K562 (cell line): ENCODE results near the gene FAM83B. TPM values are rescaled to one million over a fixed set of nuclear protein-coding genes. Genes with fewer than 3 reads are reported as not detected.

Experiments used
- ATAC-seq: fragments of 200-7000 bp; cut with Tn5 transposase; 3 replicates; pipeline ENCODE4 v1.9.1; 2020; ENCODE audit warnings: moderate library complexity
- BruUV-seq: library from RNA; stranded (reverse); fragments of 400-500 nt; replicated peaks from 2 replicates; lab custom pipeline; 2021; lab: Mats Ljungman, UMichigan
- CTCF ChIA-PET: fragments of 300-600 bp; formaldehyde crosslinking; extraction: SDS; loops from one replicate; lab custom pipeline; 2021; ENCODE audit warnings: low intra/inter-chr PET ratio; lab: Yijun Ruan, JAX
- POLR2A ChIA-PET: fragments of 300-600, 350-650 bp; sonication (Branson Sonifier 250); formaldehyde crosslinking; extraction: SDS; loops from one replicate; lab custom pipeline; 2021; ENCODE audit warnings: antibody characterized with exemption, inconsistent platforms; lab: Yijun Ruan, JAX
- DNase-seq, 4 experiments: peaks; one replicate each; pipeline versions ENCODE4 v3.0.0 to v3.0.0-alpha.2; 2011 to 2018; ENCODE audit warnings: low spot score in 3 of 4, mixed read lengths in 3 of 4; ENCODE audit errors: extremely low read depth in 1 of 4
- FAIRE-seq: peaks from 2 replicates; lab custom pipeline; 2011; peaks lifted over from hg19 to GRCh38; lab: Jason Lieb, UNC
- H2AFZ ChIP-seq: 2 replicates; pipeline ENCODE4 v1.6.0; 2011; ENCODE audit warnings: low read depth, low read length, control low read depth, inconsistent platforms
- H3K27ac ChIP-seq: fragments of 200-600 bp; 3 replicates; pipeline ENCODE4 v1.8.0; 2011; ENCODE audit warnings: low read depth, mild to moderate bottlenecking, control low read depth, inconsistent platforms, low read length, moderate library complexity, mixed read lengths; ENCODE audit errors: extremely low read depth
- H3K27me3 ChIP-seq, 2 experiments: fragments of 300-600 bp in 1 of 2; 2 replicates in 1 of 2; 3 replicates in 1 of 2; pipeline versions ENCODE4 v1.6.0 to v1.8.0; 2011; ENCODE audit warnings: inconsistent platforms in 2 of 2, low read length in 2 of 2, mild to moderate bottlenecking in 1 of 2, mixed read lengths in 1 of 2, moderate library complexity in 1 of 2; ENCODE audit not compliant: control insufficient read depth in 2 of 2, insufficient read depth in 2 of 2
- H3K36me3 ChIP-seq: fragments of 300-600 bp; 3 replicates; pipeline ENCODE4 v1.8.0; 2011; ENCODE audit warnings: mild to moderate bottlenecking, low read length, inconsistent platforms; ENCODE audit not compliant: control insufficient read depth, insufficient read depth
- H3K4me1 ChIP-seq, 2 experiments: fragments of 200-600 bp in 1 of 2; replicated peaks in 1 of 2; 2 replicates in 1 of 2; 3 replicates in 1 of 2; pipeline versions ENCODE4 v1.5.1 to v1.8.0; 2011; ENCODE audit warnings: inconsistent platforms in 2 of 2, low read length in 2 of 2, mild to moderate bottlenecking in 1 of 2, mixed read lengths in 1 of 2, moderate library complexity in 1 of 2; ENCODE audit not compliant: control insufficient read depth in 2 of 2, insufficient read depth in 2 of 2
- H3K4me2 ChIP-seq: 2 replicates; pipeline ENCODE4 v1.6.1; 2011; ENCODE audit warnings: low read length, control low read depth, inconsistent platforms, mixed read lengths; ENCODE audit not compliant: insufficient read depth
- H3K4me3 ChIP-seq: fragments of 200-600 bp; sonication (generic), shearing (Covaris generic); 2 replicates; pipeline ENCODE4 v1.5.1; 2016; ENCODE audit warnings: control low read depth, inconsistent platforms
- H3K79me2 ChIP-seq: fragments of 200-600 bp; 3 replicates; pipeline ENCODE4 v1.8.0; 2011; ENCODE audit warnings: low read length, inconsistent platforms; ENCODE audit not compliant: control insufficient read depth, insufficient read depth
- H3K9ac ChIP-seq, 2 experiments: 2 replicates each; pipeline versions ENCODE4 v1.6.0 to v1.6.1; 2011; ENCODE audit warnings: low read depth in 2 of 2, low read length in 2 of 2, control low read depth in 1 of 2, inconsistent platforms in 1 of 2, mild to moderate bottlenecking in 1 of 2, mixed read lengths in 1 of 2; ENCODE audit not compliant: insufficient read depth in 1 of 2
- H3K9me1 ChIP-seq: one replicate; pipeline ENCODE4 v1.6.0; 2011; ENCODE audit warnings: inconsistent platforms, mild to moderate bottlenecking, low read length, moderate library complexity; ENCODE audit not compliant: control insufficient read depth, insufficient read depth
- H3K9me3 ChIP-seq: replicated peaks from 2 replicates; pipeline ENCODE4 v1.5.1; 2011; ENCODE audit warnings: low read depth, low read length, inconsistent platforms; ENCODE audit not compliant: control insufficient read depth, insufficient read depth
- H4K20me1 ChIP-seq: replicated peaks from 2 replicates; pipeline ENCODE4 v1.6.1; 2011; ENCODE audit warnings: low read length, inconsistent platforms, mixed read lengths; ENCODE audit not compliant: control insufficient read depth, insufficient read depth
- E2F6 ChIP-seq, 2 experiments: IDR thresholded peaks; 2 replicates each; pipeline ENCODE4 v1.6.1; 2011; ENCODE audit warnings: borderline replicate concordance in 1 of 2, control low read depth in 1 of 2, low read depth in 1 of 2, low read length in 1 of 2, mild to moderate bottlenecking in 1 of 2, mixed read lengths in 1 of 2, moderate library complexity in 1 of 2; ENCODE audit not compliant: insufficient read depth in 1 of 2, insufficient read length in 1 of 2, poor library complexity in 1 of 2, severe bottlenecking in 1 of 2; ENCODE audit errors: extremely low read depth in 1 of 2
- FOXK1 ChIP-seq: sonication (generic); formaldehyde crosslinking; IDR thresholded peaks from 2 replicates; pipeline ENCODE4 v1.8.0; 2022; ENCODE audit warnings: missing genetic modification reagents, mild to moderate bottlenecking, borderline replicate concordance
- HES1 ChIP-seq: fragments of 450-650 bp; IDR thresholded peaks from 2 replicates; pipeline ENCODE4 v1.6.1; 2016; ENCODE audit warnings: low read depth, mild to moderate bottlenecking, moderate library complexity
- ZNF41 ChIP-seq: fragments of 250-450 bp; sonication (Bioruptor Pico); conservative IDR thresholded peaks from 2 replicates; pipeline ENCODE4 v1.4.0; 2020; ENCODE audit warnings: mild to moderate bottlenecking
- ZNF589 ChIP-seq: fragments of 200-800 bp; sonication (Bioruptor generic); IDR thresholded peaks from 2 replicates; pipeline ENCODE4 v1.6.1; 2016; ENCODE audit warnings: low read depth, missing genetic modification characterization, missing compliant biosample characterization
- in situ Hi-C: fragments of 300-500 bp; cut with MboI; formaldehyde crosslinking; loops from 4 replicates; pipeline ENCODE4 v1.15.0; 2018; ENCODE audit warnings: inconsistent platforms, mixed read lengths
- intact Hi-C: fragments of 100-400 bp; cut with micrococcal nuclease; formaldehyde crosslinking; loops from 2 replicates; pipeline ENCODE4 v1.14.2; 2022
- polyA plus RNA-seq, 8 experiments: library from polyadenylated mRNA; depleted of rRNA in 4 of 8; stranded (reverse) in 5 of 8; unstranded in 3 of 8; fragments of >200 nt; fragmentation: Nextera tagmentation in 2 of 8; fragmentation: Illumina TruSeq in 1 of 8; extraction: Ambion mirVana in 2 of 8; extraction: Trizol in 1 of 8; gene quantifications; 2 replicates each; pipeline versions ENCODE4 v1.2.1 to v1.2.3, GENCODE V29; 2011 to 2014; ENCODE audit warnings: inconsistent platforms in 1 of 8, missing spikeins in 1 of 8
- total RNA-seq, 7 experiments: library from RNA; depleted of rRNA in 6 of 7; stranded (reverse); fragments of >200 nt in 6 of 7; fragmentation: Illumina TruSeq in 2 of 7; extraction: Trizol in 2 of 7; gene quantifications; 2 replicates each; pipeline versions ENCODE4 v1.2.1 to v1.2.3, GENCODE V29; 2011 to 2021; ENCODE audit warnings: low replicate concordance in 1 of 7

FAM83B gene
- total and polyA plus RNA-seq, 9 of the 15 experiments (the other 6 are each of a cell fraction or from before 2014, with no cell fraction given), result not detected

- Histone ChIP-seq H2AFZ (no peak overlapping the region), H3K4me1 (no peaks in the 10 kb centered on the region), H3K4me2 (no peak overlapping the region), H4K20me1 (no peaks in the 10 kb centered on the region), H3K4me3 (no peak overlapping the region), H3K9me3 (no peaks in the 10 kb centered on the region), H3K27ac (no peak overlapping the region), H3K9ac (no peak overlapping the region), H3K36me3 (no peaks in the 10 kb centered on the region), H3K9me1 (no peaks in the 10 kb centered on the region), H3K27me3 (no peaks in the 10 kb centered on the region), H3K79me2 (no peaks in the 10 kb centered on the region)
- in situ Hi-C loops, result no loop called here
- FAIRE-seq, result no peak
- POLR2A ChIA-PET, result no interaction called here
- CTCF ChIA-PET, result no interaction called here
- no peak for ATAC-seq
- DNase-seq, result no peak
- TF ChIP-seq E2F6 (IDR thresholded peaks at IDR 0.05; ENCODE audit: borderline replicate concordance in 1 of 2, extremely low read depth in 1 of 2, insufficient read depth in 1 of 2, insufficient read length in 1 of 2, low read depth in 1 of 2, low read length in 1 of 2, poor library complexity in 1 of 2, severe bottlenecking in 1 of 2), result no peak
- TF ChIP-seq FOXK1, result no peak
- TF ChIP-seq HES1, result no peak
- no peak for TF ChIP-seq ZNF41 (CRISPR knock-in tag)
- no peak for TF ChIP-seq ZNF589 (CRISPR knock-in tag)
- intact Hi-C loops, result no loop called here
- no TSS peak for BruUV-seq
These were observed 45.3 kb upstream of the FAM83B start for GRCh38 chr6:54801244-54801643.
